ENCODE measurements around the gene CCNK.

Gene CCNK

DNA sequence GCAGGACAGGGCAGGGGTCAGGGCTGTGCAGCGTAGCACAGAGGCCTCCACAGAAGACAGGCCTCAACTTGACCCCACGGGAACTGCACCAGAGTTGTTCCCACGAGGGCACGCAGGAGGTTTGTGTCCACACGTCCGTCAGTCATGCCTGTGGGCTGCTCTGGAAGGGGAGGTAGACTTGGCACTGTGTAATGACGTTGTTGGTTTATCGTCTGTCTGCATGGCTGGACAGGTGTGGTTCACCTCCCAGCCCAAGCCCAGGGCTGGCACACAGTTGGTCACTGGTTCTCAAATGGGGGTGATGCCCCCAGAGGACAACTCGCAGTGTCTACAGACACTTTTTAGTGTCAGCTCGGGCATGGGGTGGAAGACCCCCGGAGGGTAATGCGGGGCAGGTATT, 45.8 kb downstream of the CCNK start:
- no peak for TF ChIP-seq CTCF (IDR thresholded peaks at IDR 0.05; ENCODE audit: borderline replicate concordance, insufficient read depth, low read depth, low read length)
- H3K4me3 ChIP-seq (ENCODE audit: low read depth, low read length), result no peak overlapping the region

GRCh38 chr14:99527427-99528076, 46.3 kb downstream of the CCNK start:
- H3K4me3 ChIP-seq (ENCODE audit: low read depth, low read length), result no peak overlapping the region
- TF ChIP-seq CTCF (IDR thresholded peaks at IDR 0.05; ENCODE audit: borderline replicate concordance, insufficient read depth, low read depth, low read length), result no peak

GRCh38 chr14:99529899-99530298, 48.7 kb downstream of the CCNK start:
- no peak for TF ChIP-seq CTCF (IDR thresholded peaks at IDR 0.05; ENCODE audit: borderline replicate concordance, insufficient read depth, low read depth, low read length)
- H3K4me3 ChIP-seq (ENCODE audit: low read depth, low read length), result no peak overlapping the region

GRCh38 chr14:99530407-99531155, 49.4 kb downstream of the CCNK start:
- no peak for TF ChIP-seq CTCF (IDR thresholded peaks at IDR 0.05; ENCODE audit: borderline replicate concordance, insufficient read depth, low read depth, low read length)
- H3K4me3 ChIP-seq (ENCODE audit: low read depth, low read length), result no peak overlapping the region

- no peak for TF ChIP-seq CTCF (IDR thresholded peaks at IDR 0.05; ENCODE audit: borderline replicate concordance, insufficient read depth, low read depth, low read length)
- H3K4me3 ChIP-seq (ENCODE audit: low read depth, low read length), result no peak overlapping the region
These were observed 50.3 kb downstream of the CCNK start for GRCh38 chr14:99531251-99532096.

GRCh38 chr14:99532310-99532709, 51.1 kb downstream of the CCNK start:
- no peak overlapping the region for H3K4me3 ChIP-seq (ENCODE audit: low read depth, low read length)
- TF ChIP-seq CTCF (IDR thresholded peaks at IDR 0.05; ENCODE audit: borderline replicate concordance, insufficient read depth, low read depth, low read length), result no peak
